GM23248 (cell line): Measurements from ENCODE around the gene PCCA. TPM values are rescaled to one million over a fixed set of nuclear protein-coding genes. Genes with fewer than 3 reads are reported as not detected.

Source experiments
- DNase-seq: peaks from one replicate; pipeline ENCODE4 v3.0.0-alpha.2; 2015
- H2AFZ ChIP-seq: fragments of 200-600 bp; sonication (generic); 2 replicates; pipeline ENCODE4 v1.6.1; 2016; ENCODE audit warnings: antibody characterized with exemption
- H3F3A ChIP-seq: fragments of 200-600 bp; sonication (generic); 2 replicates; pipeline ENCODE4 v1.6.1; 2016; ENCODE audit warnings: mild to moderate bottlenecking, antibody characterized with exemption, mixed run types; ENCODE audit not compliant: insufficient read depth
- H3K27ac ChIP-seq: fragments of 200-600 bp; sonication (generic); 2 replicates; pipeline ENCODE4 v1.5.1; 2016; ENCODE audit warnings: mild to moderate bottlenecking
- H3K27me3 ChIP-seq: fragments of 200-600 bp; sonication (generic); replicated peaks from 2 replicates; pipeline ENCODE4 v1.6.1; 2016; ENCODE audit warnings: mild to moderate bottlenecking; ENCODE audit not compliant: insufficient read depth
- H3K36me3 ChIP-seq: fragments of 200-600 bp; sonication (generic); 2 replicates; pipeline ENCODE4 v1.6.1; 2016; ENCODE audit warnings: low read depth, mild to moderate bottlenecking
- H3K4me1 ChIP-seq: fragments of 200-600 bp; sonication (generic); 2 replicates; pipeline ENCODE4 v1.6.1; 2016; ENCODE audit warnings: mild to moderate bottlenecking; ENCODE audit not compliant: insufficient read depth
- H3K4me2 ChIP-seq: fragments of 200-600 bp; sonication (generic); one replicate; pipeline ENCODE4 v1.6.1; 2016; ENCODE audit warnings: mild to moderate bottlenecking; ENCODE audit not compliant: unreplicated experiment
- H3K4me3 ChIP-seq: fragments of 200-600 bp; sonication (generic); 2 replicates; pipeline ENCODE4 v1.5.1; 2016; ENCODE audit warnings: mild to moderate bottlenecking
- H3K79me2 ChIP-seq: fragments of 200-600 bp; sonication (generic); 2 replicates; pipeline ENCODE4 v1.6.1; 2016; ENCODE audit warnings: mild to moderate bottlenecking; ENCODE audit not compliant: insufficient read depth
- H3K9ac ChIP-seq: fragments of 200-600 bp; sonication (generic); 2 replicates; pipeline ENCODE4 v1.6.1; 2016; ENCODE audit warnings: mild to moderate bottlenecking
- H3K9me2 ChIP-seq: fragments of 200-600 bp; sonication (generic); 2 replicates; pipeline ENCODE4 v1.6.1; 2016; ENCODE audit warnings: mixed run types, mild to moderate bottlenecking, moderate library complexity; ENCODE audit not compliant: insufficient read depth
- H3K9me3 ChIP-seq: fragments of 200-600 bp; sonication (generic); one replicate; pipeline ENCODE4 v1.6.1; 2017; ENCODE audit warnings: low read depth
- H4K20me1 ChIP-seq: fragments of 200-600 bp; sonication (generic); 2 replicates; pipeline ENCODE4 v1.6.0; 2016; ENCODE audit not compliant: insufficient read depth
- EZH2 ChIP-seq: fragments of 200-600 bp; sonication (generic); IDR thresholded peaks from 2 replicates; pipeline ENCODE4 v1.6.1; 2018; ENCODE audit warnings: antibody characterized with exemption, mild to moderate bottlenecking; ENCODE audit not compliant: insufficient read depth, poor library complexity, severe bottlenecking
- EZH2phosphoT487 ChIP-seq: fragments of 200-600 bp; sonication (generic); IDR thresholded peaks from 2 replicates; pipeline ENCODE4 v1.6.1; 2018; ENCODE audit warnings: antibody characterized with exemption, moderate library complexity, mild to moderate bottlenecking, low read depth; ENCODE audit not compliant: insufficient read depth
- WGBS, 2 experiments: methylation state at CpG; one replicate each; pipeline ENCODE4 v1.1.6; 2015 to 2017; ENCODE audit warnings: low lambda C conversion rate in 2 of 2, low coverage in 1 of 2; ENCODE audit errors: missing lambda C conversion rate in 2 of 2; 5-methylcytosine and 5-hydroxymethylcytosine counted together
- in situ Hi-C: fragments of 300-500 bp; cut with MboI; formaldehyde crosslinking; loops from 2 replicates; pipeline ENCODE4 v1.15.0; 2020
- polyA plus RNA-seq: library from polyadenylated mRNA; unstranded; fragments of >200 nt; fragmentation: Nextera tagmentation; extraction: Ambion mirVana; gene quantifications from 2 replicates; pipeline ENCODE4 v1.2.1, GENCODE V29; 2016
- total RNA-seq: library from RNA; depleted of rRNA; stranded (reverse); fragments of >200 nt; shearing (Covaris generic); gene quantifications from 2 replicates; pipeline ENCODE4 v1.2.3, GENCODE V29; 2014

PCCA gene
- total and polyA plus RNA-seq, 2 experiments from 2014 or later, result 9.1 to 9.6 TPM

GRCh38 chr13:100513987-100514670, 425.2 kb downstream of the PCCA start:
- Histone ChIP-seq H2AFZ (0 out of 2 replicates have a peak overlapping the region, but pooled peaks have one; percentile 2), H3K9ac (no peak overlapping the region), H3K4me2 (no peak overlapping the region), H3K36me3 (no peaks in the 10 kb centered on the region), H3F3A (no peaks in the 10 kb centered on the region), H3K4me3 (no peak overlapping the region), H3K9me2 (no peaks in the 10 kb centered on the region), H3K27ac (no peak overlapping the region), H3K79me2 (no peaks in the 10 kb centered on the region), H3K4me1 (no peaks in the 10 kb centered on the region), H3K27me3 (no peaks in the 10 kb centered on the region), H4K20me1 (no peaks in the 10 kb centered on the region), H3K9me3 (no peaks in the 10 kb centered on the region)
- 49 to 60% methylated on average over 8 of the region's 8 CpGs for WGBS, 2 experiments
- in situ Hi-C loops, result loop anchor here (10.0 to 25.0 kb wide), 2 partner anchors 277 to 859 kb away; no protein-coding TSS in a partner anchor
- DNase-seq, result no peak
- TF ChIP-seq EZH2, result no peak

- in situ Hi-C loops, result loop anchor here (10.0 to 25.0 kb wide), 2 partner anchors 278 to 860 kb away; no protein-coding TSS in a partner anchor
- DNase-seq, result peak; percentile 86
- H4K20me1 ChIP-seq, result no peaks in the 10 kb centered on the region
Measured at GRCh38 chr13:100514788-100515409, 426.0 kb downstream of the PCCA start.

GRCh38 chr13:100515410-100515800, 426.5 kb downstream of the PCCA start:
- H3K9ac ChIP-seq, result no peak overlapping the region
- H3K27ac ChIP-seq, result no peak overlapping the region
- TF ChIP-seq EZH2phosphoT487 (no peak), EZH2 (no peak)
- H3K4me2 ChIP-seq, result no peak overlapping the region
- H3K4me1 ChIP-seq, result no peaks in the 10 kb centered on the region
- H3K36me3 ChIP-seq, result no peaks in the 10 kb centered on the region
- in situ Hi-C loops, result loop anchor here (10.0 to 25.0 kb wide), 2 partner anchors 278 to 861 kb away; no protein-coding TSS in a partner anchor
- 79 to 85% methylated on average over 20 of the region's 20 CpGs for whole genome bisulfite sequencing, 2 experiments
- H3F3A ChIP-seq, result no peaks in the 10 kb centered on the region
- H3K4me3 ChIP-seq, result no peak overlapping the region
- no peaks in the 10 kb centered on the region for H3K27me3 ChIP-seq
- no peaks in the 10 kb centered on the region for H3K79me2 ChIP-seq
- H3K9me3 ChIP-seq, result no peaks in the 10 kb centered on the region
- no peak overlapping the region for H2AFZ ChIP-seq
- no peaks in the 10 kb centered on the region for H3K9me2 ChIP-seq
- DNase-seq, result no peak
- no peaks in the 10 kb centered on the region for H4K20me1 ChIP-seq

More at GRCh38 chr13:100514788-100515409, 426.0 kb downstream of the PCCA start:
- peak overlapping the region; percentile 2; the same call in 1 of the 2 replicates for H2AFZ ChIP-seq
- no peaks in the 10 kb centered on the region for H3K27me3 ChIP-seq
- no peaks in the 10 kb centered on the region for H3K36me3 ChIP-seq
- no peaks in the 10 kb centered on the region for H3K9me3 ChIP-seq
- TF ChIP-seq EZH2 (no peak), EZH2phosphoT487 (no peak)
- no peaks in the 10 kb centered on the region for H3K79me2 ChIP-seq
- H3K4me3 ChIP-seq, result no peak overlapping the region
- H3K4me1 ChIP-seq, result no peaks in the 10 kb centered on the region
- H3K27ac ChIP-seq, result no peak overlapping the region
- H3K4me2 ChIP-seq, result no peak overlapping the region
- H3K9ac ChIP-seq, result no peak overlapping the region
- H3K9me2 ChIP-seq, result no peaks in the 10 kb centered on the region
- 1 to 3% methylated on average over 5 of the region's 5 CpGs for WGBS, 2 experiments
- no peaks in the 10 kb centered on the region for H3F3A ChIP-seq

GRCh38 chr13:100517135-100517534, 428.2 kb downstream of the PCCA start:
- in situ Hi-C loops, result loop anchor here (10.0 to 25.0 kb wide), 2 partner anchors 280 to 862 kb away; no protein-coding TSS in a partner anchor

More at GRCh38 chr13:100517135-100517534, 428.2 kb downstream of the PCCA start:
- TF ChIP-seq EZH2phosphoT487, result no peak
- TF ChIP-seq EZH2, result no peak
- no peaks in the 10 kb centered on the region for H4K20me1 ChIP-seq
- no peaks in the 10 kb centered on the region for H3K9me3 ChIP-seq
- H2AFZ ChIP-seq, result no peak overlapping the region
- WGBS, 2 experiments, result 88 to 90% methylated on average over 9 of the region's 9 CpGs
- H3K36me3 ChIP-seq, result no peaks in the 10 kb centered on the region
- no peak overlapping the region for H3K4me3 ChIP-seq
- no peaks in the 10 kb centered on the region for H3K4me1 ChIP-seq
- no peaks in the 10 kb centered on the region for H3K9me2 ChIP-seq
- no peak overlapping the region for H3K27ac ChIP-seq
- H3K27me3 ChIP-seq, result no peaks in the 10 kb centered on the region
- no peaks in the 10 kb centered on the region for H3F3A ChIP-seq
- H3K79me2 ChIP-seq, result no peaks in the 10 kb centered on the region
- no peak overlapping the region for H3K9ac ChIP-seq
- DNase-seq, result no peak
- H3K4me2 ChIP-seq, result no peak overlapping the region
